Natural killer cell (primary cell): ENCODE results near the gene DHX8. TPM values are rescaled to one million over a fixed set of nuclear protein-coding genes. Genes with fewer than 3 reads are reported as not detected.
"Not testable (repeated sequence)": the region's sequence is repeated elsewhere in the genome, so short reads cannot be mapped to it uniquely, and the experiment has no call there.

Experiments used
- ATAC-seq, 3 donors: fragments of 150-1000 bp in 2 of 3; fragments of 200-7000 bp in 1 of 3; cut with Tn5 transposase; 1 replicate in 1 of 3; 2 replicates in 2 of 3; pipeline ENCODE4 v1.10.0; 2021; ENCODE audit warnings: mild to moderate bottlenecking in 2 of 3, moderate library complexity in 2 of 3
- DNase-seq, 2 donors: peaks; one replicate each; pipeline versions ENCODE4 v3.0.0 to v3.0.0-alpha.2; 2013 to 2021; ENCODE audit warnings: mixed read lengths in 1 of 2
- H3K27ac ChIP-seq: one replicate; pipeline ENCODE4 v1.5.1; 2013; ENCODE audit warnings: mild to moderate bottlenecking, low read length
- H3K27me3 ChIP-seq: one replicate; pipeline ENCODE4 v1.6.1; 2013; ENCODE audit warnings: low read length; ENCODE audit not compliant: control insufficient read depth, insufficient read depth
- H3K36me3 ChIP-seq: one replicate; pipeline ENCODE4 v1.6.1; 2013; ENCODE audit warnings: low read length; ENCODE audit not compliant: control insufficient read depth, insufficient read depth
- H3K4me1 ChIP-seq: one replicate; pipeline ENCODE4 v1.6.1; 2013; ENCODE audit warnings: low read length; ENCODE audit not compliant: control insufficient read depth, insufficient read depth
- H3K4me3 ChIP-seq: one replicate; pipeline ENCODE4 v1.5.1; 2013; ENCODE audit warnings: low read length
- H3K9me3 ChIP-seq: one replicate; pipeline ENCODE4 v1.6.1; 2013; ENCODE audit warnings: low read length; ENCODE audit not compliant: control insufficient read depth, insufficient read depth
- H3K27ac Mint-ChIP-seq, 2 donors: one replicate each; pipeline ENCODE4 v1.8.0; 2022; ENCODE audit warnings: mild to moderate bottlenecking in 2 of 2, mixed read lengths in 2 of 2, moderate library complexity in 1 of 2
- H3K27me3 Mint-ChIP-seq, 2 donors: one replicate each; pipeline ENCODE4 v1.8.0; 2022; ENCODE audit warnings: low read depth in 2 of 2, mixed read lengths in 2 of 2
- H3K36me3 Mint-ChIP-seq: one replicate; pipeline ENCODE4 v1.8.0; 2022; ENCODE audit warnings: mixed read lengths
- H3K4me1 Mint-ChIP-seq, 2 donors: one replicate each; pipeline ENCODE4 v1.8.0; 2022; ENCODE audit warnings: mixed read lengths in 2 of 2
- H3K4me3 Mint-ChIP-seq: one replicate; pipeline ENCODE4 v1.8.0; 2022; ENCODE audit warnings: mild to moderate bottlenecking, moderate library complexity, mixed read lengths
- H3K9me3 Mint-ChIP-seq, 2 donors: one replicate each; pipeline ENCODE4 v1.8.0; 2022; ENCODE audit warnings: mixed read lengths in 2 of 2
- WGBS: methylation state at CpG from one replicate; pipeline ENCODE4 v1.1.7; 2013; ENCODE audit warnings: missing lambda C conversion rate; ENCODE audit not compliant: insufficient coverage; 5-methylcytosine and 5-hydroxymethylcytosine counted together
- intact Hi-C: fragments of 100-400 bp; cut with micrococcal nuclease; formaldehyde crosslinking; loops from one replicate; pipeline ENCODE4 v1.14.2; 2022
- total RNA-seq, 4 donors: library from RNA; stranded (reverse); fragments of 120-200 nt in 1 of 4; gene quantifications; one replicate each; pipeline versions ENCODE4 v1.2.3 to v1.2.4, GENCODE V29; 2013 to 2022
- TF ChIP-seq, protein P1 (sequence below): fragments of 200-600 bp; IDR thresholded peaks from one replicate; pipeline ENCODE4 v1.8.0; 2022; ENCODE audit warnings: antibody characterized with exemption

Gene DHX8
- total RNA-seq, 3 donors from 2014 or later (not counting 1 experiment from before 2014, with no cell fraction given) = 88.3 to 106 (median 105) TPM

DNA sequence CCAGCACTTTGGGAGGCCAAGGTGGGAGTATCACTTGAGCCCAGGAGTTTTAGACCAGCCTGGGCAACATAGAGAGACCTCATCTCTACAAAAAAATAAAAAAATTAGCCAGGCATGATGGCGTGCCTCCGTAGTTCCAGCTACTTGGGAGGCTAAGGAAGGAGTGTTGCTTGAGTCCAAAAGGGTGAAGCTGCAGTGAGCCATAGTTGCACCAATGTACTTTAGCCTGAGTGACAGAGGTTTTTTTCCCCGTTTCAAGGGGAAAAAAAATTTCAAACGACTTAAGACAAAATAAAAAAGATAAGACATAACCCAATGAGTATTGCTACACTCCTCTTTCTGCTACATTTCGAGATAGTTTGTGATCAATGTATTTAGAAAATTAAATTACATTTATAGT, 6.8 kb downstream of the DHX8 start:
- peaks cover 6 to 14% of the 10 kb centered on the region in 2 donors for H3K4me1 Mint-ChIP-seq
- intact Hi-C loops = no loop called here
- no peaks in the 10 kb centered on the region for H3K9me3 ChIP-seq
- no peak overlapping the region for H3K27ac Mint-ChIP-seq
- H3K27me3 Mint-ChIP-seq = no peaks in the 10 kb centered on the region
- DNase-seq = no peak
- H3K27me3 ChIP-seq = no peaks in the 10 kb centered on the region
- H3K27ac ChIP-seq = no peak overlapping the region
- TF ChIP-seq, protein P1, sequence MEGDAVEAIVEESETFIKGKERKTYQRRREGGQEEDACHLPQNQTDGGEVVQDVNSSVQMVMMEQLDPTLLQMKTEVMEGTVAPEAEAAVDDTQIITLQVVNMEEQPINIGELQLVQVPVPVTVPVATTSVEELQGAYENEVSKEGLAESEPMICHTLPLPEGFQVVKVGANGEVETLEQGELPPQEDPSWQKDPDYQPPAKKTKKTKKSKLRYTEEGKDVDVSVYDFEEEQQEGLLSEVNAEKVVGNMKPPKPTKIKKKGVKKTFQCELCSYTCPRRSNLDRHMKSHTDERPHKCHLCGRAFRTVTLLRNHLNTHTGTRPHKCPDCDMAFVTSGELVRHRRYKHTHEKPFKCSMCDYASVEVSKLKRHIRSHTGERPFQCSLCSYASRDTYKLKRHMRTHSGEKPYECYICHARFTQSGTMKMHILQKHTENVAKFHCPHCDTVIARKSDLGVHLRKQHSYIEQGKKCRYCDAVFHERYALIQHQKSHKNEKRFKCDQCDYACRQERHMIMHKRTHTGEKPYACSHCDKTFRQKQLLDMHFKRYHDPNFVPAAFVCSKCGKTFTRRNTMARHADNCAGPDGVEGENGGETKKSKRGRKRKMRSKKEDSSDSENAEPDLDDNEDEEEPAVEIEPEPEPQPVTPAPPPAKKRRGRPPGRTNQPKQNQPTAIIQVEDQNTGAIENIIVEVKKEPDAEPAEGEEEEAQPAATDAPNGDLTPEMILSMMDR = no peak
- no peak for ATAC-seq
- H3K4me3 Mint-ChIP-seq = no peak overlapping the region
- H3K9me3 Mint-ChIP-seq = no peaks in the 10 kb centered on the region
- peaks cover 23% of the 10 kb centered on the region for H3K36me3 Mint-ChIP-seq
- H3K4me3 ChIP-seq = no peak overlapping the region
- 100% methylated on average over 2 of the region's 5 CpGs for WGBS
- H3K36me3 ChIP-seq = peaks cover 52% of the 10 kb centered on the region
- peaks cover 5% of the 10 kb centered on the region for H3K4me1 ChIP-seq

DNA sequence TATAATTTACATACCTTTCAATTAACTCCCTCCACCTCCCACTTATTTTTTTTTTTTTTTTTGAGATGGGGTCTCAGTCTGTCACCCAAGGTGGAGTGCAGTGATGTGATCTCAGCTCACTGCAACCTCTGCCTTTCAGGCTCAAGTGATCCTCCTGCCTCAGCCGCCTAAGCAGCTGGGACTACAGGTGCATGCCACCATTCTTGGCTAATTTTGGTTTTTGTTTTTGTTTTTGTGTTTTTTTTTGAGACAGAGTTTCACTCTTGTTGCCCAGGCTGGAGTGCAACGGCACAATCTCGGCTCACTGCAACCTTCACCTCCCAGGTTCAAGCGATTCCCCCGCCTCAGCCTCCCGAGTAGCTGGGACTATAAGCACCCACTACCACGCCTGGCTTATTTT, 25.7 kb downstream of the DHX8 start:
- intact Hi-C loops, H3K4me3 ChIP-seq, H3K9me3 ChIP-seq, H3K27ac ChIP-seq, ATAC-seq, H3K4me1 ChIP-seq, H3K4me1 Mint-ChIP-seq, H3K27me3 Mint-ChIP-seq, H3K4me3 Mint-ChIP-seq, H3K27me3 ChIP-seq, H3K9me3 Mint-ChIP-seq, DNase-seq, H3K27ac Mint-ChIP-seq: not testable (repeated sequence)
- WGBS = 92% methylated on average over 3 of the region's 7 CpGs
- H3K36me3 Mint-ChIP-seq = peaks cover 27% of the 10 kb centered on the region
- peaks cover 72% of the 10 kb centered on the region for H3K36me3 ChIP-seq

DNA sequence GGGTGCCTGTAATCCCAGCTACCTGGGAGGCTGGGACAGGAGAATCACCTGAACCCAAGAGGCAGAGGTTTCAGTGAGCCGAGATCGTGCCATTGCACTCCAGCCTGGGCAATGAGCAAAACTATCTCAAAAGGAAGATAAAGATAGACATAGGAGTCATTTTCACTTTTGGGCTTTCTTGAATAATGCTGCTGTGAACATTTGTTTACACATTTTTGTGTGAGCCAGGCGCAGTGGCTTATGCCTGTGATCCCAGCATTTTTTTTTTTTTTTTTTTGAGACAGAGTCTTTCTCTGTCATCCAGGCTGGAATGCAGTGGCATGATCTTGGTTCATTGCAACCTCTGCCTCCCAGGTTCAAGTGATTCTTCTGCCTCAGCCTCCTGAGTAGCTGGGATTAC, 27.4 kb downstream of the DHX8 start:
- intact Hi-C loops, H3K27me3 ChIP-seq, H3K27ac ChIP-seq, DNase-seq, H3K9me3 Mint-ChIP-seq, H3K27me3 Mint-ChIP-seq, ATAC-seq, H3K4me3 ChIP-seq, H3K9me3 ChIP-seq, H3K4me1 Mint-ChIP-seq, H3K4me3 Mint-ChIP-seq, H3K4me1 ChIP-seq, H3K27ac Mint-ChIP-seq: not testable (repeated sequence)
- H3K36me3 ChIP-seq = peaks cover 70% of the 10 kb centered on the region
- H3K36me3 Mint-ChIP-seq = peaks cover 23% of the 10 kb centered on the region
- WGBS = 95% methylated on average over 2 of the region's 3 CpGs

DNA sequence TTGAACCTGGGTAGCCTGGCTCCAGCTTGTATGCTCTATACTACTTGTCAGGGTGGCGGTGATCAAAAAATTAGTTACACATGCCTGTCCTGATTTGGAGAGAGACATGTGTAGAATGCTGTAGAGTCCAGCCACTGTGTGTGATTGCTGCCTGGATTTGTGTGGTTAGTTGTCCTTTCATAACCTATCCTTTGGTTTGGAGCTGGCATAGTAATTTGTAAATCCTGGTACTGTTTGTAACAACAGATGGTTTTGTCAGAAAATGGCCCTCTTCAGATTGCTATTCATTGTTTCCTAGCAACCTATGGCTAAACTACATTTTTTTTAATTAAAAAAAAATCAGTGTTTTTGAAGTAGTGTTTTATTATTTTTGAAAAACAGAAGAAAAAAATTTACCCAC, 31.9 kb downstream of the DHX8 start:
- ATAC-seq (no peak), DNase-seq (no peak)
- H3K27me3 Mint-ChIP-seq = no peaks in the 10 kb centered on the region
- no peaks in the 10 kb centered on the region for H3K27me3 ChIP-seq
- H3K4me1 Mint-ChIP-seq = peaks cover 0 to 6% of the 10 kb centered on the region in 2 donors
- no peak overlapping the region for H3K27ac ChIP-seq
- H3K4me3 ChIP-seq = no peak overlapping the region
- peaks cover 74% of the 10 kb centered on the region for H3K36me3 ChIP-seq
- H3K9me3 Mint-ChIP-seq = no peaks in the 10 kb centered on the region
- no peak overlapping the region for H3K27ac Mint-ChIP-seq
- 100% methylated on average over 1 of the region's 1 CpG for WGBS
- H3K4me1 ChIP-seq = no peaks in the 10 kb centered on the region
- TF ChIP-seq, protein P1 = no peak
- H3K4me3 Mint-ChIP-seq = no peak overlapping the region
- intact Hi-C loops = no loop called here
- H3K36me3 Mint-ChIP-seq = peaks cover 25% of the 10 kb centered on the region
- H3K9me3 ChIP-seq = no peaks in the 10 kb centered on the region
